Effector CD4-positive, alpha-beta T cell (primary cell): ENCODE data around the gene H6PD.

ENCODE experiments used
- DNase-seq: peaks from one replicate; pipeline ENCODE4 v3.0.0-alpha.2; 2020

Gene H6PD

GRCh38 chr1:9207715-9208114, 26.9 kb upstream of the H6PD start:
- DNase-seq = no peak

GRCh38 chr1:9211291-9211811, 23.2 kb upstream of the H6PD start:
- DNase-seq = no peak

GRCh38 chr1:9212735-9213134, 21.8 kb upstream of the H6PD start:
- no peak for DNase-seq

GRCh38 chr1:9213956-9214355, 20.6 kb upstream of the H6PD start:
- DNase-seq = no peak

GRCh38 chr1:9218917-9219316, 15.7 kb upstream of the H6PD start:
- DNase-seq = no peak

- no peak for DNase-seq
Measured at GRCh38 chr1:9222846-9223625, 11.5 kb upstream of the H6PD start.

GRCh38 chr1:9224664-9225410, 9.7 kb upstream of the H6PD start:
- no peak for DNase-seq

- DNase-seq = no peak
Measured at GRCh38 chr1:9225411-9225785, 9.2 kb upstream of the H6PD start.

GRCh38 chr1:9228609-9229008, 6.0 kb upstream of the H6PD start:
- DNase-seq = no peak

GRCh38 chr1:9229549-9229948, 5.0 kb upstream of the H6PD start:
- DNase-seq = no peak

- DNase-seq = no peak
Measured at GRCh38 chr1:9230869-9231533, 3.6 kb upstream of the H6PD start.

GRCh38 chr1:9231648-9232332, 2.8 kb upstream of the H6PD start:
- no peak for DNase-seq

- DNase-seq = no peak
Measured at GRCh38 chr1:9233241-9233941, 1.2 kb upstream of the H6PD start.

GRCh38 chr1:9233942-9234222, 692 bp upstream of the H6PD start:
- DNase-seq = no peak

- DNase-seq = no peak
Measured at GRCh38 chr1:9235096-9235459, 504 bp downstream of the H6PD start.

GRCh38 chr1:9235560-9235959, 986 bp downstream of the H6PD start:
- no peak for DNase-seq

- DNase-seq = no peak
Measured at GRCh38 chr1:9238134-9238533, 3.6 kb downstream of the H6PD start.

- no peak for DNase-seq
Measured at GRCh38 chr1:9238550-9238949, 4.0 kb downstream of the H6PD start.

GRCh38 chr1:9239622-9240401, 5.2 kb downstream of the H6PD start:
- no peak for DNase-seq

GRCh38 chr1:9240914-9241820, 6.6 kb downstream of the H6PD start:
- DNase-seq = no peak

GRCh38 chr1:9241891-9242290, 7.3 kb downstream of the H6PD start:
- DNase-seq = no peak
